ENCODE data around the gene CCKAR.
"Not testable (repeated sequence)": the region's sequence is repeated elsewhere in the genome, so short reads cannot be mapped to it uniquely, and the experiment has no call there.

Gene CCKAR, protein sequence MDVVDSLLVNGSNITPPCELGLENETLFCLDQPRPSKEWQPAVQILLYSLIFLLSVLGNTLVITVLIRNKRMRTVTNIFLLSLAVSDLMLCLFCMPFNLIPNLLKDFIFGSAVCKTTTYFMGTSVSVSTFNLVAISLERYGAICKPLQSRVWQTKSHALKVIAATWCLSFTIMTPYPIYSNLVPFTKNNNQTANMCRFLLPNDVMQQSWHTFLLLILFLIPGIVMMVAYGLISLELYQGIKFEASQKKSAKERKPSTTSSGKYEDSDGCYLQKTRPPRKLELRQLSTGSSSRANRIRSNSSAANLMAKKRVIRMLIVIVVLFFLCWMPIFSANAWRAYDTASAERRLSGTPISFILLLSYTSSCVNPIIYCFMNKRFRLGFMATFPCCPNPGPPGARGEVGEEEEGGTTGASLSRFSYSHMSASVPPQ

DNA sequence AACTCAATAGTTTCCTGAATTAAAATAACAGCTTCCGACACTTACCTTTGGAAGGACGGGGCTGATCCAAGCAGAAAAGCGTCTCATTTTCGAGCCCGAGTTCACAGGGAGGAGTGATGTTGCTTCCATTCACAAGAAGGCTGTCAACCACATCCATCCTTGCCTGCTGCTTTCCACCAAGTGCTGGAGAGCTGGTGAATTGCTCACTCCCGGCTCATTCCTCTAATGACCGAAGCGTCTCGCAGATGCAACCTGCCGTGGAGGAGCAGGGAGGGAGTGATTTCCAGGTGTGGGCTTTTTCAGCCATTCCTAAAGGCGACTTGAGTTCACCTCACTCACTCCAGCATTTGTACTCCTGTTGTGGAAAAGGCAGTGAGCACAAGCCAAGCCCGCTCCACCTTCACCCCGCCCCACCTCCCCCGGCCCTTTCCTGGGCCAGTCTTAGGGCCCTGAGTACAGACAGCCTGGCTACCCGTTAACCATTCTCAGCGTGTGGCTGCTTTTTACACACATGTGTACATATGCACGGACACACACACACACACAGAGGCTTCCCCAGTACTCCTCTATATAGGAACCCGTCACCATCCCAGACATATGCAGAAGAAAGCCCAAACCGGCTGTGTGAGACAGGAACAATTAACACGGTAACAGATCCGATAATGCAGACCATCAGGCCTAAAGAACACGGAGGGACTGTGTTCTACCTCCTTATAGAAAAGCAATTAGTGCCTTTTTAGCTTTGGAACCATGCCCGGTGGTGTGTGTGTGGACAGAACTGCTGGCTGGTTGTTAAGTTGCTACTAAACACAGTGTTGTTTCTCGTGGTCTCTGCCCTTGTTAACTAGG, at the start of gene CCKAR:
Gene CCKAR, minus strand, starts transcription at position 374 of the 849 bp plus-strand sequence. Its CDS starts 217 bp downstream, at position 157.
- no peak for DNase-seq

DNA sequence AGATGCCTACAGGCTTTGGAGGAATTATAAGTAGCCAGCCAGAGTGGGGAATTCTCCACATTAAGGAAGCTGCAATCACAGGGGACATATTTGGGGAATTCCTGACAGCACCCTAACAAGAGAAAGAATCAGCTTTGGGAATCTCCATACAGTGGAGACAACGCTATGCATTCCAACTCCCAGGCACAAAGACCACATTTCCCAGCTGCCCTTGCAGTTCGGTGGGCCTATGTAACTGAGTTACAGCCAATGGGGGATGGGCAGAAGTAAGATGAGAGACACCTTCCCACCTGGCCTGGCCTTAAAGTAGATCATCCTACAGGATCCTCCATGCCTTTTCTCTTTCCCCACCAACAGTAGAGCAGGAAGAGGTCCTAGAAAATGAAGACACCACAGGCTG, 43.4 kb upstream of the CCKAR start:
- DNase-seq, result no peak

DNA sequence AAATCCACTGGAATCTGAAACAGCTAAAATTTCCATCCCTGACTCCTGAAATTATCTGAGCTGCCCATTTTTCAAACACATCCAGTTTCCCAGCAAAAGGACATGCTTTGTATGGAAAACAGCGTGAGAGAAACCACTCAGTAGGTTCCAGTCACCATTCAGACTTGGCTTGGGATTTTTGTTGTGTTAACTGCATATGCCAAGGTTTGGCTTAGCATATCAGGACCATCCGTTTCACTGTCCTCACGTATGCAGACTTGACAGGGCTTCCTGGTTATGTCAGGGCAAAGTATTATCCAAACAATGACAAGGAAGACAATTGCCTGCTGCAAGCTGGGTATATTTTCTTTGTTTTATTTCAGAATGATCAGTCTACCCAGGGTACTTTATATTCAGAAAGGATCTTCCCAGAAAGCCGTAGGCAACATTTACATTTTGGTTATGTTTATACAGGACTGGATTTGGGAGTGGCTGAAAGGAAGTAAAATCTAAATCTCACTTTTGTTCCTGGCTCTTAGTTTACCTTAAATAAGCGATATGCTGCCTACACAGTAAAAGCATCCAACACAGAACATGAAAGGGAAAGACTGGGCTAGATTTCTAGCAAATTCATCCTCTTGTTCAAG, 41.3 kb upstream of the CCKAR start:
- DNase-seq, result no peak

DNA sequence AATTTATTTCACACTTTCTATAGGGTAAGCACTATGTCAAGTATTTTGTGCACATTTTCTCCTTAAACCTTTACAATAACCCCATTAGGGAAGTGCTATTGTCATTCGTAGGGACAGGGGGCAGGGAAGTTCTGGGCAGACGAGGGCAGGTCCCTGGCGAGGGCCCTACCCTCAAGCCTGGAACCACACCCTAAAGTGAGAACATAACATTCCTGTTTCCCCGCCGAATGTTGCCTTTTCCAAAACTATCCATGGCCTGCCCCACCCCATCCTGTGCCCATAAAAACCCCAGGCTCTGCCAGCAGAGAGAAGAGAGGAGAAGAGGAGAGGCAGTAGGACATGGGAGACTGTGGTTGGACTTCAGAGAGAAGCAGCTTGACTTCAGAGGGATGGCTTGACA, 39.8 kb upstream of the CCKAR start:
- no peak for DNase-seq

DNA sequence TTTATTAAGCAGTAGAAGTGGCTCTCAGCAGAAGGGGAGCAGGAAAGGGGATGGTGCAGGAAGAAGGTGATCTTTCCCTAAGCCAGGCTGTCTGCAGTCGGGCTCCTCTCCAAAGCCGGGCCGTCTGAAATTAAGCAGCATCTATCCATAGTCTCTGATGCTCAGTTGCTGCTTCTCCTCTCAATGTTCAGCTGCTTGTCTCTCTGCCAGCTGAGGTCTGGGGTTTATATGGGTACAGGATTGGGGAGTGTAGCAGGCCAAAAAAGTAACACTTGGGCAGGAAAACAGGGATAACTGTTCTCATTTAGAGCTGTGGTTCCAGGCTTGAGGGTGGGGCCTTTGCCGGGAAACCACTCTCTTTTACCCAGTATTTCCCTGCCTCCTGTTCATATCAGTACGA, 39.2 kb upstream of the CCKAR start:
- DNase-seq, result no peak

DNA sequence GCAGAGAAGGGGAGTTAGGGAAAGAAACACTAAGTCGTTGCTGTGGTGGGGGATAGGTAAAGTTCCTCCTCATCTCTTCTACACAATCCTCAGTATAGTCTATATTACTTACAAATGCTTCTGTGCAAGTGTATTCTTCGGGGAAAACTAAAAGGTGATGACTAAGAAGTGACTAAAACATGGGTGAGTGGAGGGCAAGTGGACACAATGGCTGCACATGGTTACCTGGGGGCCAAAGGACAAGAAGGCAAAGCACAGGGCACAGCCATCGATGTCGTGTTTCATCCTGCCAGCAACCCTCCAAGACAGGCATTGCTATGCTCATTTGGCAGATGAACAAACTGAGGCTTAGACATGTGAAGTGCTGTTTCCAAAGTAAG, 35.5 kb upstream of the CCKAR start:
- DNase-seq, result no peak

DNA sequence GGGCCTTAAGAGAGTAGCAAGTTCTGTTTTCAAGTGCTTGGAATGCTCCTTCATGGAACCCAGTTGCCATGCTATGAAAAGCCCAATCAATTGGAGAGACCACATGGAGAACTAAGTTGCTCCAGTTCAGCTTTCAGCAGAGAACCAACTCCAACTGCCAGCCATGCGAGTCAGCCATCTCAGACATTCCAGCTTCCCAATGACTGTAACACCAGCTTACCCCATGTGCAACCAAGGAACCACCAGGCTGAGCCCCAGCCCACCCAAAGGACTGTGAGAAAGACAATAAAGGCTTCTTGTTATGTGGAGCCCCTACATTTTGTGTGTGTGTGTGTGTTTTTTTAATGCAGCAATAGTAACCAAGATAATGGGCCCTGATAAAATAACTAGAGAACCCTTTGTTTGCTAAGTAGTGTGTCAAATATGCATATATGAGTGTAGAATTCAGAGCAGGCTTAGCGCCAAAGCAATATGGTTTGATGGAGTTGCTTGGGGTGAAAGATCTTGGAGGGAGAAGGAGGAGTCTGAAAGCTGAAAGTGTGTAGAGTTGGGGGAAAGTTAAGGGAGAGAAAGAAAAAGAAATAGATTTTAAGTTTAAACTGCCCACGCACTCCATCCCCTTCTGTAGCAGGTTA, 35.0 kb upstream of the CCKAR start:
- DNase-seq, result no peak

DNA sequence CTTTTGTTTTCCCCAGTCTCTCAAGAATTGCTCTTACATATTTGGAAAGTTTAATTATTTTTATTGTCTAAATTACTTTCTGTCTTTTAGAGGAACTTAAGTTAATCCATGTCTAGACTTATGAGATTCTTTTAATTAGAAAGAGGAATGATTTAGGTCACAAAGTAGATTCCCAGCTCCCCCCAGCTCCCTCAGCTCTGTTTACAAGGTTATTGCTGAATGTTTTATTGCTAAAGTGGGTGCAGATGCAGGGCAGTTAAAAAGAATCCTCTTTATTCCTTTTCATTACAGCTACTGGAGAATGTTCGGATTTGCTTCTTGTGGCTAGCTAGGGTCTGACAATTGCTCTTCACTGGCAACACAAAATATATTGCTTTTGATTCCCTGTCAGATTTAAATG, 33.7 kb upstream of the CCKAR start:
- DNase-seq, result no peak

DNA sequence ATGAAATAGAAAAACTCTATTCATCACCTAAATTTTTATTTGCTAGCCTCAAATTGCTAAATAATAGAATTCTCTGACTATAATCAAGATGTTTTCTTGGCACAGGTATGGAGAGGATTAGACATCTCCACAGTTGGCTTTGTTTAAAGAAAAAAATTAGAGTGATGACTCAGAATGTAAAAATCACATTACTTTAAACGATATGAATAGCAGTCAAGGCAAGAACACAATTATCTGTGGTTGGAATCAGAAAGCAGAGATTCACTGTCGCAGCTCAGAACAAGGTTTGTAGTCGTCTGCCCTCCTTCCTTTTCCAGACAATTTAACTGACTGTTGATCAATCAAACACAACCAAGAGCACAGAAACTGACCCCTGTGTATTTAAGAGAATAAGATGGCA, 32.2 kb upstream of the CCKAR start:
- DNase-seq, result no peak

DNA sequence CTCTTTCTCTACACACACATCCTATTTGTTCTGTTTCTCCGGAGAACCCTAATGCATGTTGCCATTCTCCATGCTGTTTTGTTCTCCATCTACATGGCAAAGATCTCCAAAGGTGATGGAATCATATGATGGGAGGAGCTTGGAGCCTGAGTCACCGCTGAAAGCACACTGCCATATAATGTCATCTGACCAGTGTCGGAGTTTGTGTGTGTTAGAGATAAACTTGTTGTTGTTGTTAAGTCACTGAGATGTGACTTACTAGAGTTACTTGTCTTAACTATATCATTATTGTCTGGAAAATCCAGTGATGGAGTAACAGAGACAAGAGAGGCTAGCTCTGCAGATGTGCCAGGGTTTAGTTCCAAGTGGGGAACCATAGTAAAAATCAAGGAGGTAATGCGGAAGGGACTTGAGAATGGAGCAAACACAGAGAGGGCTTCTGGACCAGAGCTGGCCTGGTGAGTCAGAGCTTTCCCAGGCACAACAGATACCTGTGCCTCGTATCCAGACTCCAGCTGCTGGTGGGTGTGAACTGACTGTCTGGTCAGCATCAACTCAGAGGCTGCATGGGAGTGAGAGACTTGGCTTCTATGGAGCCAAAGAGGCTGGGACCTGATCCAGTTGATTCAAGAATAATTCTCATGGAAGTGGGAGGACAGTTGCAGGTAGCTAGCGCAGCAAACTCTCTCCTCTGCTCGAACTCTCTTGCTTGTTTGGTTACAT, 30.6 kb upstream of the CCKAR start:
- no peak for DNase-seq

DNA sequence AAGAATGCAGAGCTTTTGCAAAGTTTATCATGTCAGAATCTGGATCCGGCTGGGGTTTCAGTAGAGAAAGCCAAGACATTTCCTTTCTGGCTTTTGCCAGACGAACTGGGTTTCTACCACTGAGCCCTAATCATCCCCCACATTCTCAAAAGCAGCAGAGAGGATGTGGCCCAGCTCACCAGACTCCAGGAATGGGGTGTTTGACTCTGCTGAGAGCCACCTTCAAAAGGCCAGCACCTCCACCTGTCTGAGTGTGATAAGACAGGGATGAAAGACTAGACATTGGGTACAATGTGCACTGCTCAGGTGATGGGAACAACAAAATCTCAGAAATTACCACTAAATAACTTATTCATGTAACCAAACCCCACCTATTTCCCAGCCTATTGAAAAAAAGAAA, 25.7 kb upstream of the CCKAR start:
- no peak for DNase-seq

DNA sequence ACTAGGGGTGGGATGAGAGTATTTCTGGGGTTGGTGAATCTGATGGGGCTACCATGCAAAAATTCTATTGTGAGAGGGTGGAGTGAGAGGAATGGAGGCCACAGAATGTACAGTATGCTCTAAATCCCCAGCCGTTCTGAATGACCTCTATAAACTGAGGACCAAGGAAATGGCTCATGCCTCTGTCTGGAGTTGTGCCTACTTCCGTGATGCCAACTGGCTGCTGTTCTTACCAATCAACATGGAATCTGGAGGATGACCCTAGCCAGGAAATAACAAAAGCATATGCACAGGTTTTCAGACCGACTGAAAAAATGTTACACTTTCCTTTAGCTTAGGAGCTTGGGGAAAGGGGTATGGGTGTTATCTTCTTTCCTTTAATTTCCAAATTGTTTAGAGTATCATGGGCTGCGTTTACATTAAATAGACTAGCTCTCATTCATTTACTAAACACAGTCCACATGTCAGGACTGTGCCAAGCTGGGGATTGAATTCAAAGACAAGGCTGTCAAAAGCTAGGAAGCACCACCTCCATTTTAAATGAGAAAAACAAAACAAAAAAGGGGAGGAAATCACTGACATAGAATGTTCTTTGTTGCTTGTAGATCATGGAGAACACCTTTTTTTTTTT, 20.2 kb upstream of the CCKAR start:
- no peak for DNase-seq

DNA sequence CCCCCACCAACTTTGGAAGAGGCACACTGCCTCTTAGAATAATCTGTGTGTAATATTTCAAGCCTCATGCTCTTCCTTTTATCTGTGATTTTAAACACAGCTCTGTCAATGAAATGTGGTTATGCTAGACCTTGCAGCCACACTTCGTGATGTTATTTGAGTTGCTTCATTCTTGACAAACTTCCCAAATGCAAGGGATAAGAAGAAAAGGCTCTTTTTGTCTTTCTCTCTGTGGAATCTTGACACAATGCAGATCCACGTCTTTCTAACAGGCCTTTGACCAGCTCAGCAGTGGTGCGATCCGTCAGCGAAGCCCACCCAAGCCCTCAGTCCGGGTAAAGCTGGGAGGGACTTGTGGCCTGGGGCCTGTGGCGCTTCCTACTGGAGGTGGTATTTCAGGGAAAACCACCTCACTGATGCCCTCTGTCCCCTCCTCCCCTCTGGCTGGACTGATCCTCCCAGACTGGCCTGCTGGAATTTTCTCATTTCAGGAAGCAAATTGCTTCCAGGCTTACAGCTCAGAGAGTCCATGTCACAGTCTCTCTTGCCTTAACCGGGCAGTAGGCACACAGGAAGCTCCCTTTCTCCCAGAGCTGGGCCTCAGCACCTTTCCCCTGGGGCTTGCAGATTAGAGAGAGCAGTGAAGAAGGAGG, 19.5 kb upstream of the CCKAR start:
- no peak for DNase-seq

DNA sequence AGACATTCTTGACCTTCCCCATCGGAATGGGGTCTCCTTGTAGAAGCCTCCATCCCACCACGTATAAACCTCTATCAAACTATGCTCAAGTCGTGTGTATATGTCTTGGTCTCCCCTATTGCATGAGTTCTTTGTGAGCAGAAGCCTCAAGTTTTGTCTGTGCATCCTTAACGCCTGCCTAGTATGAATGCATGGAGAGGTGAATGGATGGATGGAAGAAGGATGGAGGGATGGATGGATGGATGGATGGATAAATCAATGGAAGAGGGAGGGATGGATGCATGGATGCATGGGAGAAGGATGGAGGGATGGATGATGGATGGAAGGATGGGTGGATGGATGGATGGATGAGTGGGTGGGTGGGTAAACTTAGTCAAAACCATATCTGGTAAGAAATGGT, 17.0 kb upstream of the CCKAR start:
- DNase-seq, result no peak

DNA sequence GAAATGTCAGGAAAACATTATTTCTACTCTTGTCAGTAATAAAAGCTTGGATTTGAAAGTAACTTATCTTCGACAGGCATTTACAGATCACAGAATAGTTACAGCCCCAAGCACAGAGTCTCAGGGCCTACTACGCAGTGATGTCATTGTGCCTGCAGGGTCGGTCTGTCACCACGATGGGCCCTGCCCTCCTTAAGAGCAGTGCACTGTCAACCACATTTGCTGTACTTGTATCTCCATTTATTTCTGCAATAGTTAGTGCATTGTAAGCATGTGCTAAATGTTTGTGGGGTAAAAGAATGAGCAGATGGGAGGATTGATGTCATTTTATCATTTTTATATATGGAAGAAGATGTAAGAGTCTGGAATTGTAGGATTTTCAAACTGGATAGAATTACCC, 13.6 kb upstream of the CCKAR start:
- DNase-seq, result no peak

DNA sequence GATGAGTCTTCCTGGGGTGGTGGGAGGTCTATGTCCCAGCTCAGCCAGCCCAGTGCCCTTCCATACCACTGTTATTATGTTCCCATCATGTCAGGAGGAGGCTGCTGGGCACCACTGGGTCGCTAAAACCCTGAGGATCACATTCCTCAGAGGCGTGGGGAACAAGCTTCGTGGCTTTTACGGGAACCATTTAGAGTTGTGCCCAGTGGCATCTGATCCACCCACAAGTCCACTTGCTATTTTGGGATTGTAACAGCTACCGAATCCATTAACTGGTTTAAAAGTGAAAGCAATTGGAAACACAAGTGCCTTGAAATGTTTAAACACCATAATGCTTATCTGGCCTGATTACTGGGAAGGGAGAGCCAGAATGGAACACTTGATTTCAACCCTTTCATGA, 13.1 kb upstream of the CCKAR start:
- DNase-seq, result no peak

DNA sequence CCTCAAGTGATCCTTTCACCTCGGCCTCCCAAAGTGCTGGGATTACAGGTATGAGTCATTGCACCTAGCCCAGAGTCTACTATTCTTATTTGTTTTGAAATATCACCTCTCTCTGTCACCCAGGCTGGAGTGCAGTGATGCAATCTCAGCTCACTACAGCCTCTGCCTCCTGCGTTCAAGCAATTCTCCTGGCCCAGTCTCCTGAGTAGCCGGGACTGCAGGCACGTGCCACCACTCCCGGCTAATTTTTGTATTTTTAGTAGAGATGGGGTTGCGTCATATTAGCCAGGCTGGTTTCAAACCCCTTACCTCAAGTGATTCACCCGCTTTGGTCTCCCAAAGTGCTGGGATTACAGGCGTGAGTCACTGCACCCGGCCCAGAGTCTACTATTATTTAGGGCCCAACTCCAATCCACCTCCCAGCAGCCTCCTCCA, 10.3 kb upstream of the CCKAR start:
- DNase-seq, result not testable (repeated sequence)

DNA sequence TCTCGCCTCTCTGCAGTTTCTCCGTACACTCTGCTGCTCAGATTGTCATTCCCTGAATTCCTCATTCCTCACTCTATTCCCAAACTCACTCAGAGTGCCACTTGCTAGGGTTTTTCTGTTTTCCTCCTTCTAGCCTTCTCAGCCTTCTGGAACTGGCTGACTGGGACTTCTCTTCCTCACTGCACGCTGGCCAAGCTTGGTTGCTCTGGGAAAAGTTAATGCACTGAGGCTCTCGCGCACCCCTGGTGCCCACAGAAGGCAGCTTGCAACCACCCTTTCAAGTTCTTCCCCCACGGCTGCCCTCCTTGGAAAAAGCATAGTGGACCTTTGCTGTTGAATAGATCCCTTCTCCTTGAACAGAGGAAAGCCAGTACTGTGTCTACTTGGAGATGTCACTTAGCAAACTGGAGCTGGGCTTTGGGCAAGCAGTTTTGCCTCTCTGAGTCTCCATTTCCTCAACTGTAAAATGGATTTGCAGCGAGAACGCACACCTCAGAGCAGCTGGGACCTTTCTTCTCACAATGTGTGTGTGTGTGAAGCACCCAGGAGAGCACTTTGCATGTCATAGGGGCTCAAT, 6.0 kb upstream of the CCKAR start:
- DNase-seq, result no peak

DNA sequence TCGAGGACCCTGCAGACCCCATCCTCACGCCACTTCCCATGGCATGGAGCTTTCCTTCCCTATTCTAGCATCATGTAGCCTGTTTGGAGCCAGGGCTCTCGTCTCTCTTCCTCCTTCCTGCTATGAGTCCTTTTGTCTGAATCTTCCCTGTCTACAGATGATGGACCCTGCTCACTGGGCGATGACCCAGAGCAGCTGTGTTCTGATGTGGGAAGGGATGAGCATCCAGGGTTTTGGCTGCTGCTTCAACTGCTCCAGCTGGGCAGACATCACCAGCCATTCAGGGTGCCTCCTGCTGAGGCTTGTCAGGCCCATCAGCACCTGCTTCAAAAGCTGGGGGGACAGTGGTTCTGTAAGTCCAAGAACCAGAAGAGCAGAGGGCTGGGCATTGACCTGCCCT, 3.2 kb upstream of the CCKAR start:
- no peak for DNase-seq

DNA sequence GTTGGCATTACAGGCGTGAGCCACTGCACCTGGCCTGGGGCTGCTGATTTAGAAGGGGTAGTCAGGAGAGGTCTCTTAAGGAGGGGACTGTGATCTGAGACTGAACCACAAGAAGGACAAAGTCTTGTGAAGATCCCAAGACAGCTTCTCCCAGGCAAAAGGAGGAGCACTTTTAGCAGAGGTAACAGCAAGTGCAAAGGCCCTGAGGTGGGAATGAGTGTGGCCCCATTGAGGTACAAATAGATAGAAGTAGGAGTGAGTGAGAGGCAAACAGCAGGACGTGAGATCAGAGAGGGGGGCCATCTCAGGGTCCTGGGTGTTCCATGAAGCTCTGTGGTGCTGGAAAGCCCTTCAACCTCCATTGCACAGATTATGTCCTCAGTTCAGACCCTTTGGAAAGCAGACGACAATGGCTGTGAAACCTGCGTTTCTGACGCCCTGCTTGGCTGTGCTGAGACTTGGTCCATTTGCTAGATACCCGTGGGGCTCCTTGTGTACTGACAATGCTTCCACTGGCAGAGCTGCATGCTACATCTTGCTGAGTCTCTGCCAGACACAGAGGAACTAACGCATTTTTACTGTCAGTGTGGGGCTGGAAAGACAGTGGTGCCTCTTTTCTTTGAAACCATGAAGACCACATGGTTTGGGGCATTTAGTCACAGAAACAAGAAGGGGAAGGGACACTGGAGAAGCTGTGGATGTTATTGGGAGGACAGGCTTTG, 1.3 kb upstream of the CCKAR start:
- no peak for DNase-seq

DNA sequence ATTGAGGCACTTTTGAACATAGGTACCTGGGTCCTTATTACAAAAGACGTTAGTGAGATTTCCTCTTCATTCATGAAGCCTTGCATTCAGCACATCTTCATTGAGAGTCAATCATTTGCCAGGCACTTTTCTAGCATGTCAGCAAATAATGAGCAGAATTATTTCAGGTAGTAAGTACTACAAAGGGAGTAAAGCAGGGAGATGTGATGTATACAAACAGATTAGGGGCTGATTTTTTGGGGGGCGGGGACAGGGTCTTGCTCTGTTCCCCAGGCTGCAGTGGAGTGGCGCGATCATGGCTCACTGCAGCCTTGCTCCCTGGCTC, 638 bp upstream of the CCKAR start:
- no peak for DNase-seq

Measured in SHP77 (cell line).